Effector memory CD8-positive, alpha-beta T cell (primary cell): ENCODE data around the gene CPED1.

Experiments
- ATAC-seq: fragments of 150-1000 bp; cut with Tn5 transposase; replicated peaks from 2 replicates; pipeline ENCODE4 v1.10.0; 2021; ENCODE audit warnings: mild to moderate bottlenecking, moderate library complexity
- DNase-seq, 3 experiments: peaks; one replicate each; pipeline ENCODE4 v3.0.0; 2021
- H3K27ac Mint-ChIP-seq, 2 donors: one replicate each; pipeline ENCODE4 v1.8.0; 2022; ENCODE audit warnings: mild to moderate bottlenecking in 2 of 2, mixed read lengths in 2 of 2, moderate library complexity in 2 of 2
- H3K27me3 Mint-ChIP-seq, 2 donors: one replicate each; pipeline ENCODE4 v1.8.0; 2022; ENCODE audit warnings: mixed read lengths in 2 of 2
- H3K36me3 Mint-ChIP-seq: one replicate; pipeline ENCODE4 v1.8.0; 2022; ENCODE audit warnings: mild to moderate bottlenecking, moderate library complexity, mixed read lengths; ENCODE audit not compliant: insufficient read depth
- H3K4me1 Mint-ChIP-seq, 2 donors: one replicate each; pipeline ENCODE4 v1.8.0; 2022; ENCODE audit warnings: low read depth in 2 of 2, mixed read lengths in 2 of 2
- H3K4me3 Mint-ChIP-seq, 2 donors: one replicate each; pipeline ENCODE4 v1.8.0; 2022; ENCODE audit warnings: mild to moderate bottlenecking in 2 of 2, mixed read lengths in 2 of 2, moderate library complexity in 2 of 2
- H3K9me3 Mint-ChIP-seq, 2 donors: one replicate each; pipeline ENCODE4 v1.8.0; 2022; ENCODE audit warnings: mixed read lengths in 2 of 2

Gene CPED1

GRCh38 chr7:120985839-120986238 lies 2.7 kb upstream of the CPED1 start:
- no peak for DNase-seq
- Mint-ChIP-seq H3K27ac (no peak overlapping the region), H3K36me3 (peaks cover 9% of the 10 kb centered on the region), H3K27me3 (peaks cover 57 to 60% of the 10 kb centered on the region in 2 donors), H3K4me1 (peaks cover 13 to 16% of the 10 kb centered on the region in 2 donors), H3K4me3 (no peak overlapping the region), H3K9me3 (no peaks in the 10 kb centered on the region)
- ATAC-seq, result no peak

- peaks cover 57 to 65% of the 10 kb centered on the region in 2 donors for H3K27me3 Mint-ChIP-seq
- H3K4me3 Mint-ChIP-seq, result no peak overlapping the region
- H3K36me3 Mint-ChIP-seq, result peaks cover 9% of the 10 kb centered on the region
- no peak overlapping the region for H3K27ac Mint-ChIP-seq
- DNase-seq (no peak), ATAC-seq (no peak)
- H3K4me1 Mint-ChIP-seq, result peaks cover 13 to 16% of the 10 kb centered on the region in 2 donors
- no peaks in the 10 kb centered on the region for H3K9me3 Mint-ChIP-seq
Measured at GRCh38 chr7:120986650-120987049, 1.9 kb upstream of the CPED1 start.

- no peak for DNase-seq
- no peaks in the 10 kb centered on the region for H3K9me3 Mint-ChIP-seq
- H3K27ac Mint-ChIP-seq, result no peak overlapping the region
- ATAC-seq, result no peak
- H3K4me3 Mint-ChIP-seq, result no peak overlapping the region
- H3K4me1 Mint-ChIP-seq, result peaks cover 13% of the 10 kb centered on the region in 2 donors
- H3K27me3 Mint-ChIP-seq, result peaks cover 63 to 69% of the 10 kb centered on the region in 2 donors
- peaks cover 9% of the 10 kb centered on the region for H3K36me3 Mint-ChIP-seq
Measured at GRCh38 chr7:120987280-120987679, 1.2 kb upstream of the CPED1 start.

- Mint-ChIP-seq H3K27me3 (peaks cover 66 to 73% of the 10 kb centered on the region in 2 donors), H3K4me1 (peaks cover 12 to 13% of the 10 kb centered on the region in 2 donors), H3K4me3 (peak overlapping the region; percentile 61 to 73), H3K36me3 (peaks cover 9% of the 10 kb centered on the region), H3K9me3 (no peaks in the 10 kb centered on the region), H3K27ac (no peak overlapping the region)
- DNase-seq (peak; percentile 75 to 80 (median 78)), ATAC-seq (peak; percentile 97)
Measured at GRCh38 chr7:120987683-120988590, 574 bp upstream of the CPED1 start.

GRCh38 chr7:120989257-120990220 lies 1.0 kb downstream of the CPED1 start:
- peaks cover 62 to 74% of the 10 kb centered on the region in 2 donors for H3K27me3 Mint-ChIP-seq
- no peak for ATAC-seq
- peak overlapping the region; percentile 61 to 73 for H3K4me3 Mint-ChIP-seq
- H3K36me3 Mint-ChIP-seq, result peaks cover 9% of the 10 kb centered on the region
- no peak overlapping the region for H3K27ac Mint-ChIP-seq
- peaks cover 12 to 13% of the 10 kb centered on the region in 2 donors for H3K4me1 Mint-ChIP-seq
- H3K9me3 Mint-ChIP-seq, result no peaks in the 10 kb centered on the region
- no peak for DNase-seq

GRCh38 chr7:120990468-120991118 lies 2.1 kb downstream of the CPED1 start:
- Mint-ChIP-seq H3K4me1 (peaks cover 12 to 13% of the 10 kb centered on the region in 2 donors), H3K9me3 (no peaks in the 10 kb centered on the region), H3K36me3 (peaks cover 9% of the 10 kb centered on the region), H3K27ac (no peak overlapping the region), H3K27me3 (peaks cover 64 to 76% of the 10 kb centered on the region in 2 donors), H3K4me3 (no peak overlapping the region)
- no peak for ATAC-seq
- DNase-seq, result no peak

- H3K4me1 Mint-ChIP-seq, result peaks cover 12 to 13% of the 10 kb centered on the region in 2 donors
- DNase-seq, result no peak
- no peak for ATAC-seq
- peaks cover 66 to 72% of the 10 kb centered on the region in 2 donors for H3K27me3 Mint-ChIP-seq
- H3K27ac Mint-ChIP-seq, result no peak overlapping the region
- H3K36me3 Mint-ChIP-seq, result peaks cover 9% of the 10 kb centered on the region
- H3K4me3 Mint-ChIP-seq, result no peak overlapping the region
- no peaks in the 10 kb centered on the region for H3K9me3 Mint-ChIP-seq
Measured at GRCh38 chr7:120991161-120991560, 2.6 kb downstream of the CPED1 start.

GRCh38 chr7:120991581-120991980 lies 3.1 kb downstream of the CPED1 start:
- Mint-ChIP-seq H3K27ac (no peak overlapping the region), H3K36me3 (peaks cover 6% of the 10 kb centered on the region), H3K4me3 (no peak overlapping the region), H3K9me3 (no peaks in the 10 kb centered on the region), H3K27me3 (peaks cover 63 to 68% of the 10 kb centered on the region in 2 donors), H3K4me1 (peaks cover 13% of the 10 kb centered on the region in 2 donors)
- DNase-seq (no peak), ATAC-seq (no peak)

- H3K36me3 Mint-ChIP-seq, result peaks cover 4% of the 10 kb centered on the region
- peaks cover 54 to 66% of the 10 kb centered on the region in 2 donors for H3K27me3 Mint-ChIP-seq
- no peak for DNase-seq
- no peak overlapping the region for H3K4me3 Mint-ChIP-seq
- peaks cover 16 to 17% of the 10 kb centered on the region in 2 donors for H3K4me1 Mint-ChIP-seq
- no peak for ATAC-seq
- no peaks in the 10 kb centered on the region for H3K9me3 Mint-ChIP-seq
- no peak overlapping the region for H3K27ac Mint-ChIP-seq
Measured at GRCh38 chr7:120992272-120992964, 3.9 kb downstream of the CPED1 start.

- ATAC-seq (no peak), DNase-seq (no peak)
- H3K9me3 Mint-ChIP-seq, result no peaks in the 10 kb centered on the region
- no peak overlapping the region for H3K4me3 Mint-ChIP-seq
- no peak overlapping the region for H3K27ac Mint-ChIP-seq
- H3K4me1 Mint-ChIP-seq, result peaks cover 12% of the 10 kb centered on the region in 2 donors
- peaks cover 48 to 60% of the 10 kb centered on the region in 2 donors for H3K27me3 Mint-ChIP-seq
- no peaks in the 10 kb centered on the region for H3K36me3 Mint-ChIP-seq
Measured at GRCh38 chr7:120992965-120993494, 4.5 kb downstream of the CPED1 start.

- no peak for DNase-seq
- no peak overlapping the region for H3K4me3 Mint-ChIP-seq
- no peak overlapping the region for H3K27ac Mint-ChIP-seq
- no peaks in the 10 kb centered on the region for H3K36me3 Mint-ChIP-seq
- peaks cover 42 to 59% of the 10 kb centered on the region in 2 donors for H3K27me3 Mint-ChIP-seq
- peaks cover 6% of the 10 kb centered on the region in 2 donors for H3K4me1 Mint-ChIP-seq
- ATAC-seq, result no peak
- no peaks in the 10 kb centered on the region for H3K9me3 Mint-ChIP-seq
Measured at GRCh38 chr7:120993553-120994191, 5.2 kb downstream of the CPED1 start.
